Measurements from ENCODE around the gene MAGI3. TPM values are rescaled to one million over a fixed set of nuclear protein-coding genes. Genes with fewer than 3 reads are reported as not detected.

The MAGI3 gene
- total and polyA plus RNA-seq, 2 donors (not counting 1 experiment from before 2014, with no cell fraction given): 5.1 to 9.2 TPM

- Histone ChIP-seq H2AFZ (ENCODE audit: low read length) (no peak overlapping the region), H3K9ac (ENCODE audit: insufficient read depth, low read length) (no peak overlapping the region), H4K20me1 (ENCODE audit: control insufficient read depth, extremely low read depth, insufficient read depth, low read length) (no peaks in the 10 kb centered on the region), H3K79me2 (ENCODE audit: control insufficient read depth, insufficient read depth, low read length) (no peaks in the 10 kb centered on the region), H3K27ac (ENCODE audit: insufficient read depth, low read length) (no peak overlapping the region), H3K9me3 (ENCODE audit: control insufficient read depth, insufficient read depth, low read depth, low read length) (no peaks in the 10 kb centered on the region), H3K4me3 (replicated peaks in 1 of 4; ENCODE audit: control extremely low read depth in 1 of 4, insufficient read depth in 1 of 4, low read depth in 3 of 4, low read length in 4 of 4) (no peak overlapping the region), H3K36me3 (ENCODE audit: control insufficient read depth, insufficient read depth, low read length) (no peaks in the 10 kb centered on the region), H3K4me1 (ENCODE audit: control insufficient read depth, extremely low read depth, insufficient read depth, low read length) (peaks cover 6% of the 10 kb centered on the region), H3K4me2 (ENCODE audit: extremely low read depth, insufficient read depth, low read length) (no peak overlapping the region), H3K27me3 (ENCODE audit: control insufficient read depth, insufficient read depth, low read length) (no peaks in the 10 kb centered on the region)
- no peak for TF ChIP-seq CTCF (conservative IDR thresholded peaks at IDR 0.05 in 1 of 2, IDR thresholded peaks at IDR 0.05 in 1 of 2; ENCODE audit: low read depth in 1 of 2, low read length in 2 of 2)
- no peak for TF ChIP-seq EZH2 (IDR thresholded peaks at IDR 0.05; ENCODE audit: low read length, missing control alignments)
- no peak for DNase-seq (ENCODE audit: low read depth in 2 of 2)
Observed at GRCh38 chr1:113681596-113682337, 291.5 kb downstream of the MAGI3 start.

- Histone ChIP-seq H3K4me2 (ENCODE audit: extremely low read depth, insufficient read depth, low read length) (no peak overlapping the region), H3K4me1 (ENCODE audit: control insufficient read depth, extremely low read depth, insufficient read depth, low read length) (peaks cover 6% of the 10 kb centered on the region), H3K27ac (ENCODE audit: insufficient read depth, low read length) (peak overlapping the region; percentile 43), H3K9ac (ENCODE audit: insufficient read depth, low read length) (no peak overlapping the region), H3K79me2 (ENCODE audit: control insufficient read depth, insufficient read depth, low read length) (no peaks in the 10 kb centered on the region), H3K4me3 (replicated peaks in 1 of 4; ENCODE audit: control extremely low read depth in 1 of 4, insufficient read depth in 1 of 4, low read depth in 3 of 4, low read length in 4 of 4) (no peak overlapping the region), H4K20me1 (ENCODE audit: control insufficient read depth, extremely low read depth, insufficient read depth, low read length) (no peaks in the 10 kb centered on the region), H3K27me3 (ENCODE audit: control insufficient read depth, insufficient read depth, low read length) (no peaks in the 10 kb centered on the region), H2AFZ (ENCODE audit: low read length) (peak overlapping the region; percentile 14), H3K9me3 (ENCODE audit: control insufficient read depth, insufficient read depth, low read depth, low read length) (no peaks in the 10 kb centered on the region), H3K36me3 (ENCODE audit: control insufficient read depth, insufficient read depth, low read length) (no peaks in the 10 kb centered on the region)
- DNase-seq (ENCODE audit: low read depth in 2 of 2): no peak
- TF ChIP-seq CTCF (conservative IDR thresholded peaks at IDR 0.05 in 1 of 2, IDR thresholded peaks at IDR 0.05 in 1 of 2; ENCODE audit: low read depth in 1 of 2, low read length in 2 of 2) (no peak), EZH2 (IDR thresholded peaks at IDR 0.05; ENCODE audit: low read length, missing control alignments) (no peak)
Observed at GRCh38 chr1:113683384-113684152, 293.3 kb downstream of the MAGI3 start.

- H2AFZ ChIP-seq (ENCODE audit: low read length): peak overlapping the region; percentile 14
- H3K79me2 ChIP-seq (ENCODE audit: control insufficient read depth, insufficient read depth, low read length): no peaks in the 10 kb centered on the region
- H3K4me3 ChIP-seq (replicated peaks in 1 of 4; ENCODE audit: control extremely low read depth in 1 of 4, insufficient read depth in 1 of 4, low read depth in 3 of 4, low read length in 4 of 4): no peak overlapping the region
- no peak overlapping the region for H3K9ac ChIP-seq (ENCODE audit: insufficient read depth, low read length)
- H3K27me3 ChIP-seq (ENCODE audit: control insufficient read depth, insufficient read depth, low read length): no peaks in the 10 kb centered on the region
- no peaks in the 10 kb centered on the region for H4K20me1 ChIP-seq (ENCODE audit: control insufficient read depth, extremely low read depth, insufficient read depth, low read length)
- no peaks in the 10 kb centered on the region for H3K36me3 ChIP-seq (ENCODE audit: control insufficient read depth, insufficient read depth, low read length)
- H3K27ac ChIP-seq (ENCODE audit: insufficient read depth, low read length): peak overlapping the region; percentile 43
- H3K4me2 ChIP-seq (ENCODE audit: extremely low read depth, insufficient read depth, low read length): no peak overlapping the region
- TF ChIP-seq CTCF (conservative IDR thresholded peaks at IDR 0.05 in 1 of 2, IDR thresholded peaks at IDR 0.05 in 1 of 2; ENCODE audit: low read depth in 1 of 2, low read length in 2 of 2): no peak
- TF ChIP-seq EZH2 (IDR thresholded peaks at IDR 0.05; ENCODE audit: low read length, missing control alignments): no peak
- peaks cover 6% of the 10 kb centered on the region for H3K4me1 ChIP-seq (ENCODE audit: control insufficient read depth, extremely low read depth, insufficient read depth, low read length)
- peak; percentile 20 to 73 for DNase-seq (ENCODE audit: low read depth in 2 of 2)
- no peaks in the 10 kb centered on the region for H3K9me3 ChIP-seq (ENCODE audit: control insufficient read depth, insufficient read depth, low read depth, low read length)
Observed at GRCh38 chr1:113684153-113684541, 293.8 kb downstream of the MAGI3 start.
